ENCODE results near the gene SLK. TPM values are rescaled to one million over a fixed set of nuclear protein-coding genes. Genes with fewer than 3 reads are reported as not detected.

SLK gene
- total RNA-seq, 2 experiments from 2014 or later: 20.5 to 20.8 TPM

DNA sequence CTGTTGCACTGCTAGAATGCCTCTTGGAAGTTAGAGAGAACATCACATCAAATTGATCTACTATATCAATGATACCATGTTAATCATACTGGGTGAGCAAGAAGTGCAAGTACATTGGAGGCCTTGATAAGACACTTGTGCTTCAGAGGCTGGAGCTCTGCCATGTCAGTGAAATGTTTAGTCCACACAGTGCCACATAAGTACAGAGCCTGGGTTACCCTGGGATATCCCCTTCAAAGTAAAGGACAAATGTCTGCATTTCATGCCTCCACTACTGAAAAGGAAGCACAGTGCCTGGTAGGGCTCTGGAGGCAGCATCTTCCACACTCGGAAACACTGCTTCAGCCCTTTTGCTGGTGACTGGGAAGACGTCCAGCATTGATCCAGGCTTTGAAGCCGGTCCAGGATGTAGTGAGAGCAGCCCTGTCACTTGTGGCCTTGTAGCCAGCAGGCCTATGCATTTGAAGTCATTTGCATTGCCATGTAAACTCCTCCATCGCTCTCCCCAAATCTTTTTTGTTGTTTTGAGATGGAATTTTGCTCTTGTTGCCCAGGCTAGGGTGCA is 33.3 kb upstream of the SLK start:
- CTCF ChIA-PET: interaction anchor here (0.6 kb wide), 1 partner anchor 50 kb away, joined by 3 read pairs; no protein-coding TSS in a partner anchor
- H3K4me3 ChIP-seq (ENCODE audit: low read length): no peak overlapping the region
- Mint-ChIP-seq H3K27ac (no peak overlapping the region), H3K4me1 (ENCODE audit: low read depth) (no peaks in the 10 kb centered on the region), H3K9me3 (no peaks in the 10 kb centered on the region), H3K36me3 (ENCODE audit: low read depth) (no peaks in the 10 kb centered on the region), H3K27me3 (no peaks in the 10 kb centered on the region), H3K4me3 (no peak overlapping the region)
- H3K36me3 ChIP-seq (ENCODE audit: insufficient read depth, low read length): no peaks in the 10 kb centered on the region
- H3K4me1 ChIP-seq (ENCODE audit: insufficient read depth, low read length): no peaks in the 10 kb centered on the region
- POLR2A ChIA-PET: no interaction called here
- intact Hi-C loops (cut with DNase I, micrococcal nuclease): no loop called here
- no peaks in the 10 kb centered on the region for H3K27me3 ChIP-seq (ENCODE audit: control insufficient read depth in 1 of 2, insufficient read depth in 2 of 2, low read length in 2 of 2)
- no peaks in the 10 kb centered on the region for H3K9me3 ChIP-seq (ENCODE audit: control insufficient read depth in 1 of 2, insufficient read depth in 1 of 2, low read length in 2 of 2)
- DNase-seq (no peak), ATAC-seq (ENCODE audit: poor library complexity) (no peak)
- H3K27ac ChIP-seq (ENCODE audit: low read depth in 1 of 2, low read length in 2 of 2): no peak overlapping the region
- TF ChIP-seq, protein P1, sequence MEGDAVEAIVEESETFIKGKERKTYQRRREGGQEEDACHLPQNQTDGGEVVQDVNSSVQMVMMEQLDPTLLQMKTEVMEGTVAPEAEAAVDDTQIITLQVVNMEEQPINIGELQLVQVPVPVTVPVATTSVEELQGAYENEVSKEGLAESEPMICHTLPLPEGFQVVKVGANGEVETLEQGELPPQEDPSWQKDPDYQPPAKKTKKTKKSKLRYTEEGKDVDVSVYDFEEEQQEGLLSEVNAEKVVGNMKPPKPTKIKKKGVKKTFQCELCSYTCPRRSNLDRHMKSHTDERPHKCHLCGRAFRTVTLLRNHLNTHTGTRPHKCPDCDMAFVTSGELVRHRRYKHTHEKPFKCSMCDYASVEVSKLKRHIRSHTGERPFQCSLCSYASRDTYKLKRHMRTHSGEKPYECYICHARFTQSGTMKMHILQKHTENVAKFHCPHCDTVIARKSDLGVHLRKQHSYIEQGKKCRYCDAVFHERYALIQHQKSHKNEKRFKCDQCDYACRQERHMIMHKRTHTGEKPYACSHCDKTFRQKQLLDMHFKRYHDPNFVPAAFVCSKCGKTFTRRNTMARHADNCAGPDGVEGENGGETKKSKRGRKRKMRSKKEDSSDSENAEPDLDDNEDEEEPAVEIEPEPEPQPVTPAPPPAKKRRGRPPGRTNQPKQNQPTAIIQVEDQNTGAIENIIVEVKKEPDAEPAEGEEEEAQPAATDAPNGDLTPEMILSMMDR (IDR thresholded peaks at IDR 0.05): no peak

DNA sequence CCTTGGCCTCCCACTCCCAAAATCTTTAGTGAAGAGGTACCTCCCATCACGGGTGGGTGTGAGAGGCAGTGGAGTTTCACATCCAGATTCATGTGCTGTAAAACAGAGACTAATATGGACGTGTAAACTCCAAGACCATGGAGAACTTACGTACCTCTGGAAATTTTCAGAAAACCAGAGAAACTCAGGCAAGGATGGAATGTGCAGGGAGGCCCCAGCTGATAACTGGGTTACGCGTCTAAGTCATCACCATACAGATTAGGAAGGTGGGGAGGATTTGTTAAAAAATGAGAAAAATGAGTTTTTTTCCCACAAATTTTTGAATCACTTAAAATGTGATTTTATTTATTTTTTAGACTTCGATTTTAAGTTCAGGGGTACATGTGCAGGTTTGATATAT is 32.6 kb upstream of the SLK start:
- Mint-ChIP-seq H3K36me3 (ENCODE audit: low read depth) (no peaks in the 10 kb centered on the region), H3K27me3 (no peaks in the 10 kb centered on the region), H3K27ac (no peak overlapping the region), H3K4me1 (ENCODE audit: low read depth) (no peaks in the 10 kb centered on the region), H3K4me3 (no peak overlapping the region), H3K9me3 (no peaks in the 10 kb centered on the region)
- intact Hi-C loops (cut with DNase I, micrococcal nuclease): no loop called here
- ATAC-seq (ENCODE audit: poor library complexity) (no peak), DNase-seq (no peak)
- POLR2A ChIA-PET: no interaction called here
- H3K4me3 ChIP-seq (ENCODE audit: low read length): no peak overlapping the region
- CTCF ChIA-PET: no interaction called here
- H3K27me3 ChIP-seq (ENCODE audit: control insufficient read depth in 1 of 2, insufficient read depth in 2 of 2, low read length in 2 of 2): no peaks in the 10 kb centered on the region
- no peaks in the 10 kb centered on the region for H3K9me3 ChIP-seq (ENCODE audit: control insufficient read depth in 1 of 2, insufficient read depth in 1 of 2, low read length in 2 of 2)
- no peaks in the 10 kb centered on the region for H3K36me3 ChIP-seq (ENCODE audit: insufficient read depth, low read length)
- no peak overlapping the region for H3K27ac ChIP-seq (ENCODE audit: low read depth in 1 of 2, low read length in 2 of 2)
- TF ChIP-seq, protein P1 (IDR thresholded peaks at IDR 0.05): no peak
- no peaks in the 10 kb centered on the region for H3K4me1 ChIP-seq (ENCODE audit: insufficient read depth, low read length)

DNA sequence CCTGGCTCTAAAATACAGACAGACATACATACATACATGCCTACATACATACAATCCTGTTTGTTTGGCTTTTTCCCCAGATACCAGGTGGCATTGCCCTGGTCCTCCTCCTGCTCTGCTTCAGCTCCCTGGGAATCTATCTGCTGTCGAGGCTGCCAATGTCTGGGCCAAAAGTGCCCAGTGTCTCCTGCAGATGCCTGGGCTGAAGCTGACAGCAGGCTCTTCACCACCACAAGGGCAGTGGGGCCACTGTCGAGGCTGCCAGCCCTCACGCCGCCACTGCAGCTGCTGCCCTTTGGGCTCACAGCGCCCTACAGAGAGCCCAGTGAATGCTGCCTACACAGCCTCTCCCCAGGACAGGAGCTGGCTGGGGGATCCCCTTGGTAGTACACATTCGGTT is 30.9 kb upstream of the SLK start:
- Histone ChIP-seq H3K4me3 (ENCODE audit: low read length) (no peak overlapping the region), H3K36me3 (ENCODE audit: insufficient read depth, low read length) (no peaks in the 10 kb centered on the region), H3K9me3 (ENCODE audit: control insufficient read depth in 1 of 2, insufficient read depth in 1 of 2, low read length in 2 of 2) (no peaks in the 10 kb centered on the region), H3K4me1 (ENCODE audit: insufficient read depth, low read length) (no peaks in the 10 kb centered on the region), H3K27ac (ENCODE audit: low read depth in 1 of 2, low read length in 2 of 2) (no peak overlapping the region), H3K27me3 (ENCODE audit: control insufficient read depth in 1 of 2, insufficient read depth in 2 of 2, low read length in 2 of 2) (no peaks in the 10 kb centered on the region)
- no peak for DNase-seq
- H3K4me1 Mint-ChIP-seq (ENCODE audit: low read depth): no peaks in the 10 kb centered on the region
- no peaks in the 10 kb centered on the region for H3K36me3 Mint-ChIP-seq (ENCODE audit: low read depth)
- intact Hi-C loops (cut with DNase I, micrococcal nuclease): no loop called here
- no peak overlapping the region for H3K4me3 Mint-ChIP-seq
- no peaks in the 10 kb centered on the region for H3K9me3 Mint-ChIP-seq
- ChIA-PET CTCF (no interaction called here), POLR2A (interaction anchor here (1.0 kb wide), 1 partner anchor 15 kb away, joined by 4 read pairs; no protein-coding TSS in a partner anchor)
- ATAC-seq (ENCODE audit: poor library complexity): no peak
- TF ChIP-seq, protein P1 (IDR thresholded peaks at IDR 0.05): no peak
- H3K27ac Mint-ChIP-seq: no peak overlapping the region
- no peaks in the 10 kb centered on the region for H3K27me3 Mint-ChIP-seq
